ENCODE results near the gene HLA-DRB1.

The HLA-DRB1 gene

DNA sequence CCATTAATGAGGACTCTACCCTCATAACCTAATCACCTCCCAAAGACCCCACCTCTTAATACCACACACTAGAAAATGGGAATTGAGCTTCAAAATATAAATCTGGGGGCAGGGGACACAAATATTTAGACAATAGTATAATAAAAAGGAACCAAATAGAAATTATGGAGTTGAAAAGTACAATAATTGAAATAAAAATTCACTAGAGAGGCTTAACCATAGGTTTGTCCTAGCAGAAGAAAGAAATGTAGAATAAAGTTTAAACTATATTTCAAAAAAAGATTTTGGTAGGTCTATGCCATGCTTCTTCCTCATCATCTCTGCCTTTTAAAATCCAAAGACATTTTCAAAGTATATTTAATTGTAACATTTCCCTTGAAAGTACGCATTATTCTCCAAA lies 28.1 kb upstream of the HLA-DRB1 start:
- TF ChIP-seq POLR2A (IDR thresholded peaks at IDR 0.05; ENCODE audit: low read length) (no peak), GATA1 (IDR thresholded peaks at IDR 0.05; ENCODE audit: low read depth, low read length) (no peak)
- DNase-seq: no peak

DNA sequence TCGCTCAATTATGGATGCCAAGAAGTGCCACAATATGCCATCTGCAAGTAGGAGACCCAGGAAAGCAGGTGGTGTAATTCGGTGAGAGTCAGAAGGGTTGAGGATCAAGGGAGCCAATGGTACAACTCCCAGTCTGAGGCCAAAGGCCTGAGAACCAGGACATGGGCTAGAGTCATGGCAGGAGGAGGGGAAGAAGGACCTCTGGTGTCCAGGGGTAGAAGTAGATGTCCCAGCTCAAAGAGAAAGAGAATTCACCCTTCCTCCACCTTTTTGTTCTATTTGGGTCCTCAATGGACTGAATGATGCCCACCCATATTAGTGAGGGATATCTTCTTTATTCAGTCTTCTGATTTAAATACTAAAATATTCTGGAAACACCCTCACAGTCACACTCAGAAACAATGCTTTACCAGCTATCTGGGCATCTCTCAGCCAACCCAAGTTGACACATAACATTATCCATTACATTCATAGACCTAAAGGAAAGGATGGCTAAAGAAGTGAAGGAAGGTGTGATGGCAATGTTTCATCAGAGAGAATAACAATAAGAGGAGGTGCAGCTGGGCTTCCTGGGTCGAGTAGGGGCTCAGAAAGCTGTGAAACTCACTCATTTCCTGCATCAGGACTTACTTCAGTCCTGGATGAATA lies 26.4 kb upstream of the HLA-DRB1 start:
- TF ChIP-seq POLR2A (IDR thresholded peaks at IDR 0.05; ENCODE audit: low read length): no peak
- TF ChIP-seq GATA1 (IDR thresholded peaks at IDR 0.05; ENCODE audit: low read depth, low read length): no peak
- no peak for DNase-seq

DNA sequence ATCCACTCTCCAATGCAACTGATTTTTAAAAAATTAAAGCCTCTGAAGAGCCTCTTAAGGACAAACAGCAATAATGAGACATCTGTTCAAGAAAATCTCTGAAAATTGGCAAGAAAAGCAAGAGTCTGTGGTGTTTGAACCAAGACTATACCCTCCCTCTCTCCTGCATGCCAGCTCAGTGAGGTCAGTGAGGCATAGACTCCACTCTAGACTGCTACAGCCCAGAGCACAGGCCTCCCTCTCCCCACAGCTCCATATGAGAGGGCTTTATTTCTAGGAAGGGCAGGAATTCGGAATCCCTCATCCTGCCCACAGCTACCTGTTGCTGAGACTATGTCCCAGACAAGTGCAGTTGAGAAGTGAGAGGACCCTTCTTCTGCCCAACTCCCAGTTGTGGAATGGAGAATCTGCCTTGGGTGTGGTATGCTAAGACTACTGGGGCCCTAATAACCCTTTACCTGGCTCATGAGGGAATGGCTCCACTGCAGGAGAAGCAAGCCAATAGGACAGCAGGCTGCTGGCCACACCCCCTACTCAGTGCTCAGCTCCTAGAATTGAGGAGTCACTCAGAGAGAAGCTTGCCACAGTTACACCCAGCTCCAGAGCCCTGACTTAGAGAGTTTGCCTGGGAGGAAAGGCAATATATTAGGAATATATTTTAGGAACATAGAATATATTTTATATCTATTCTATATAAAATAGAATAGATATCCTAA lies 24.9 kb upstream of the HLA-DRB1 start:
- TF ChIP-seq POLR2A (IDR thresholded peaks at IDR 0.05; ENCODE audit: low read length) (no peak), GATA1 (IDR thresholded peaks at IDR 0.05; ENCODE audit: low read depth, low read length) (no peak)
- no peak for DNase-seq

DNA sequence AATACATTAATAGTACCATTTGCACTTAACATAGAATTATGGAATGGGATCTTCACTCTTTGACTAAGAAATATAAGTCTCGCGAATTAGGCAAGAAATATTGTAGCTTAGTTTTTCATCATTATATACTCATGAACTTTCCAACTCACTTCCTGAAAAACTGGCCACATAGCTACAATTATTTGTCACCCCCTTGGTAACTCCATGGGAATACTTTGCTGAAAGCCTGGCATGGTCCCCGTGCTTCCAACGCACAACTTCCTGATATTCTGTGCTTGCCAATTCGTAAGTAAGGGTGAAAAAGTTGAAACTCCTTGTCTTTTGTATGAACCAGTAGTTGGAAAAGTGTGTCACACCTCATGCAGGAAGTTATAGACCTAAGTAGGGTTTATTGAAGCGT lies 23.8 kb upstream of the HLA-DRB1 start:
- TF ChIP-seq POLR2A (IDR thresholded peaks at IDR 0.05; ENCODE audit: low read length) (no peak), GATA1 (IDR thresholded peaks at IDR 0.05; ENCODE audit: low read depth, low read length) (no peak)
- no peak for DNase-seq

DNA sequence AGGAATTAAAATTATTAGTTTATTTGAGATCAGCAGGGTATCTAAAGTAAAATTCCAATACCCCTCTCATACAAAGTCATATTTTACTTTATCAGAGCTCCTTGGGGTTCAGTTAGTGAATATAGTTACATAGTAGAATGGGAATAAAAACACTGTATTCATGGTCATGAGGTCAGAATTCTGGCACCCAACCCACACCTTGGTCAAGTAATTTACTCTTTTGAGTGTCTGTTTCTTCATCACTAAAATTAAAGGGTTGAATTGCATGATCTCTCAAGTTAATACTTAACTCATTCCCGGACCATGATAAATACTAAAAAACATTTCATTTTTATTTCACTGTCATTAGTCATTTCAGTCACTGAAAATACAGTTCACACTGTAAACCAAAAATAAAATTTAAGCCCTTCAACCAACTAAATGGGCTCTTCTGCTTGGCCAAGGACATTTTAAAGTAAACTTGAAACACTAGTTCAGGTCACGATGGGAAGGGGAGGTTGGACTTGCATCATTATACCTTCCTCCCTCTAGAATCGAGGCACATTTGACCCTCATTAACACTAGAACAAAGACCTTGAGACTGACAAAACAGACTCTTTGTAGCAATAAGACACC lies 21.1 kb upstream of the HLA-DRB1 start:
- DNase-seq: no peak
- TF ChIP-seq GATA1 (IDR thresholded peaks at IDR 0.05; ENCODE audit: low read depth, low read length) (no peak), POLR2A (IDR thresholded peaks at IDR 0.05; ENCODE audit: low read length) (no peak)

DNA sequence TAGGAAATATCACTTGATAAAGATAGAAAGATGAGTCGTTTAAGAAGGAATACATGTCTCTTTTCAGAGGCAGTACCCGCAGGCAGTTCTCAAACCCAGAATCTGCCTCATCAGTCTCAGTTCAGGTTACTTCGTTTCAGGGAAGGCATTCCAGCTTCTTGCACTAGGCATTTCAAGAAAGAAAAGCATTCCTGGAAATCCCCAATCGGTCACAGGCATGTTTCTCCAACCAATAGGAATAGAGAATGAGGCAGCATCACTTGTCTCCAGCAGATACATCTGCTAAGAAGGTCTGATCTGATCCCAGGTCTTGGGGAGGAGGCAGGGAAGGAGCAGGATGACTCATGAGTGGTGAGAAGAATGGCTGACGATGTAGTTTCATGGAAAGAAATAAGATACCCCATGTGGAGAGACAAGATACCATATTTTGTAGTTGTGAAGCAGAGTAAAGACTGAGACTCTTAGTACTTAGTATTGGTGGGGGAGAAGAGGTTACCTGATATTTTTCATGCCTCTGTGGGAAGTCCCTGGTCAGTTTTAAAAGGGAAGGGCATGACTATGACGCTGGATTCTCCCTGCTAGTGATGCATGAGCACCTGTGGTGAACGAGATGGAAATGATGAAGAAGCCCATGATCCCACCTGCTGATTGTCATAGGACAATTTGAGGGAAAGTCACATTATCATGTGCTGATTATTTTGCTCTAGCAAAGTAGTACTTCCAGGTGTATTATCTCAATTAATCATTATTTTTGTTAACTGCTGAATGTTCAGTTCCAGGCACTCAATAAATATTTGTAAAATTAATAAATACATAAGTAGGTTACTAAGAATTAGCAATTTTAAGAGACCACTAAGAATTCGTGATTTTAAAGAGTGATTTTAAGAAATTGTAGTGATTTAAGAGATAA lies 20.3 kb upstream of the HLA-DRB1 start:
- TF ChIP-seq POLR2A (IDR thresholded peaks at IDR 0.05; ENCODE audit: low read length) (no peak), GATA1 (IDR thresholded peaks at IDR 0.05; ENCODE audit: low read depth, low read length) (no peak)
- peak; percentile 78 to 89 for DNase-seq

DNA sequence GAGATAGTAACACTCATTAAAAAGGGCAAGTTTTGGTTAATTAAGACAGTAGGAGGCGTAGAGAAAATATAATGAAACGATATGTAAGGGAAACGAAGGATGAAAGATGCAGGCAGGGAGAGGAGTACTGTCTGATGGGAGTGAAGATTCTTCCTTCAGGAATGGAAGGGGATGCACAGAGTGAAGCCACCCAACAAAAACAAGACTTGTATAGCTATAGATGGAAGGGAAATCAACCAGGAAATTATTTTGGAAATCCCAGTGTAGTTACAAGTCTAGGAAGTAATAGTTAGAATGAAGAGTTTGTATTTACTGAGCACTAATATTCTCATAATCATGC lies 19.7 kb upstream of the HLA-DRB1 start:
- no peak for DNase-seq
- TF ChIP-seq POLR2A (IDR thresholded peaks at IDR 0.05; ENCODE audit: low read length) (no peak), GATA1 (IDR thresholded peaks at IDR 0.05; ENCODE audit: low read depth, low read length) (no peak)

DNA sequence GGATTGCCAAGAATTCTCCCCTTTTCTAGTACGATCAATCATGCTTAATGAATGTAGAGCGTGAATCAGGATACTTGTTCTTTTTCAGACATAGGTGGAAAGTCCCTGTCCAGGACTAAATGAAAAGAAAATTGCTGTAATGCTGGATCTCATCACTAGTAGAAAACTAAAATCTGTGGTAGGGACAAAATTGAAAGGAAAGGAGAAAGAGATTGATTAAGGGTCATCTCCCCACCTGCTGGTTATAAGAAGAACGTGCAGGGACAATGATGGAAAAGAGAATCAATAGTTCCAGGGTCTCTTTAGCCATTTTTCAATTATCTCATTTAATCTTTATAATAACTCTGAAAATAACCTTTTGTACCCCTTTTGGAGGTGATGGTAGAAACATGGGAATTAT lies 18.7 kb upstream of the HLA-DRB1 start:
- DNase-seq: no peak
- TF ChIP-seq POLR2A (IDR thresholded peaks at IDR 0.05; ENCODE audit: low read length): no peak
- no peak for TF ChIP-seq GATA1 (IDR thresholded peaks at IDR 0.05; ENCODE audit: low read depth, low read length)

DNA sequence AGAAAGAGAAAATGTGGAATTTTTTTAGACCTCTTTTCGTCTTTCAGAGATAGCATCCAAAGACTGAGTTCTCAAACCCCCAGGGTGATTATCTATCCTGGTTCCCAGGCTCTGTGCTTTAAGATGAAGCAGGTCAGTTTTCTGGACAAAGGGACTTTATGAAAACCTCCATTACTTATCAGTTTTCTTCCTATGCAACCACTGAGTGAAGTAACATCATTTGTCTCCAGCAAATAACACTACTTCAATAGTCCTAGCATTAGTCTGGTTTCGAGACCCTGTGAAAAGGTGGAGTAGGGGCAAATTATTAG lies 18.3 kb upstream of the HLA-DRB1 start:
- TF ChIP-seq POLR2A (IDR thresholded peaks at IDR 0.05; ENCODE audit: low read length) (no peak), GATA1 (IDR thresholded peaks at IDR 0.05; ENCODE audit: low read depth, low read length) (no peak)
- DNase-seq: no peak

DNA sequence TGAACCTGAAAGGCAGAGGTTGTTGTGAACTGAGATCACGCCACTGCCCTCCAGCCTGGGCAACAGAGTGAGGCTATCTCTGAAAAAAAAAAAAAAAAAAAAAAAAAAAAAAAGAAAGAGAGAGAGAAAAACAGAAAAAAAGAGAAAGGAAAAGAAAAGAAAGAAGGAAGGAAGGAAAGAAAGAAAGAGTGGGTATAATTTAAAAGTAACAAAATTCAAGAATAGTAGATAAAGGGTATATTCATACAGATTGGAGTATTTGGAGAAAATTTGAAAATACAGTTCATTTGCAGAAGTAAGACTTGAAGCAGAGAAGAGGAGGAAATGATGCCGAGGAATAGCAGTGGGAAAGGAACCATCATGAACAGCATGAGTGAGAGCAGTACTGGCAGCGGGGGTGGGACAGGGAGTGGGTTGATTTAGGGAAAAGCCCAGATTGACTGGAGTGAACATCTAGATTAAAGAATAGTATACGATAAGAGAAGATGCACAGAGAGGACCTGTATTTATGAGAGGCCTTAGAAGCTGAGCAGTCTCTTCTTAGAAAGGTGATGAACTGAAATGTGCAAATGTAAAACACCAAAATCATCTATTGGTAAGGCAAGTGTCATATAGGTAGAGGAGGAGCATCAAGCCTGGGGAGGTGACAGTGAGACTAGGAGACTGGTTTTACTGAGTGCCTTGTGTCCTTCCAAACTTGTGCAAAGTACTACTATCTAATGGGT lies 17.8 kb upstream of the HLA-DRB1 start:
- DNase-seq: no peak
- no peak for TF ChIP-seq POLR2A (IDR thresholded peaks at IDR 0.05; ENCODE audit: low read length)
- TF ChIP-seq GATA1 (IDR thresholded peaks at IDR 0.05; ENCODE audit: low read depth, low read length): no peak

DNA sequence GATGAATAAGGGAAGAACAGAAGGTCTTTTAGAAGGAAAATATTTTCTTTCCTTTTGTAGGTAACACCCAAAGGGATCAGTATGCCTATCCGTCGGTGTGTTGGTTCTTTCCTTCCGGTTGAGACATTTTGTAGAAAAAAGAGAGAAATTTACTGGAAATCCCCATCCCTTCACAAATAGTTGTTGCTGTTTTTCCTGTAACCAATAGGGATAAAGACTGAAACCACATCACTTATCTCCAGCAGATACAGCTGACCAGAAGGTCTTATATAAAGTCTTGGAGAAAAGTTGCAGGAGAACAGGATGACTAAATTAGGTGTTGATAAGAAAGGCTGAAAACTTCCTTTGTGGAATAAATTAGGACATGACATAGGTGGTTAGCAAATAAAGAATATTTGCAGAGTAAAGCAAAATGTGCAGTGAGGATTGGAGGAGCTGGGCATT lies 14.8 kb upstream of the HLA-DRB1 start:
- TF ChIP-seq POLR2A (IDR thresholded peaks at IDR 0.05; ENCODE audit: low read length): no peak
- no peak for TF ChIP-seq GATA1 (IDR thresholded peaks at IDR 0.05; ENCODE audit: low read depth, low read length)
- DNase-seq: no peak

DNA sequence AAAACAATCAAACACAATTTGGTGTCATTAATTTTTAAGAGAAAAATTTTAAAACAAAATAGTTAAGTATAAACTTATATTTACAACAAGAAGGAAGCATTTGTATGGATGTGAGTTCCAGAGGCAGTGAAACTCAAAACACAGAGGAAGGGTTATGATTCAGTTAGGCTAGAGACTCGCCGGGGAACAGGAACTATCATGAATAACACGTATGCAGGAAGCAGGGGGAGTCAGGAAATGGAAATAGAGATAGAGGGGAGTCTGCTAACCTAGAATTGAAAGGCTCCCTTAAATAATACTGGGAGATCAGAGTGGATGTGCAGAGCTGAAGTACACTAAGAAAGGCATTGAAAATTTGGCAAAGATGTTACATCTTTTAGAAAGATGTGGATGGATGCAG lies 14.2 kb upstream of the HLA-DRB1 start:
- DNase-seq: no peak
- no peak for TF ChIP-seq GATA1 (IDR thresholded peaks at IDR 0.05; ENCODE audit: low read depth, low read length)
- no peak for TF ChIP-seq POLR2A (IDR thresholded peaks at IDR 0.05; ENCODE audit: low read length)

DNA sequence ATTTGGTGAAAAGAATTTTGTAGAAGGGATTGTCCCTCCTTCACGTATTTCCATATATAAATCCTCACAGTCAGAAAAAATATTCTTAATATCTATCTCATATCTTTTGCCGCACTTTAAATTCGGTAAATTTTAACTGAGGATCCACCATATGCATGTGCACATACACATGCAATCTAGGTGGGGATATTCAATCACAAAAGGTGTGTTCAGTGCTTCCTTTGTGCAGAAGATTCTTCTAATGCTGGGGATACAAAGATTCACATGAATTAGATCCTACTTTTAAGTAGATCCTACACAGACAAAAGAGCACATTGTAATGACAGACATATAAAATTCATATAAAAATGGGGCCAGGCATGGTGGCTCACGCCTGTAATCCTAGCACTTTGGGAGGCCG lies 13.6 kb upstream of the HLA-DRB1 start:
- no peak for TF ChIP-seq GATA1 (IDR thresholded peaks at IDR 0.05; ENCODE audit: low read depth, low read length)
- no peak for TF ChIP-seq POLR2A (IDR thresholded peaks at IDR 0.05; ENCODE audit: low read length)
- DNase-seq: no peak

Data from erythroblast (primary cell).